NCI-H774 (cell line): ENCODE data around the gene MYO7B.
"Not testable (repeated sequence)": the region's sequence is repeated elsewhere in the genome, so short reads cannot be mapped to it uniquely, and the experiment has no call there.

ENCODE experiments used
- DNase-seq: peaks from one replicate; lab custom pipeline; 2025; lab: John Stamatoyannopoulos, UW

MYO7B gene

GRCh38 chr2:127551221-127551930 is 15.9 kb downstream of the MYO7B start:
- DNase-seq, result no peak

GRCh38 chr2:127552336-127552735 is 16.9 kb downstream of the MYO7B start:
- no peak for DNase-seq

DNA sequence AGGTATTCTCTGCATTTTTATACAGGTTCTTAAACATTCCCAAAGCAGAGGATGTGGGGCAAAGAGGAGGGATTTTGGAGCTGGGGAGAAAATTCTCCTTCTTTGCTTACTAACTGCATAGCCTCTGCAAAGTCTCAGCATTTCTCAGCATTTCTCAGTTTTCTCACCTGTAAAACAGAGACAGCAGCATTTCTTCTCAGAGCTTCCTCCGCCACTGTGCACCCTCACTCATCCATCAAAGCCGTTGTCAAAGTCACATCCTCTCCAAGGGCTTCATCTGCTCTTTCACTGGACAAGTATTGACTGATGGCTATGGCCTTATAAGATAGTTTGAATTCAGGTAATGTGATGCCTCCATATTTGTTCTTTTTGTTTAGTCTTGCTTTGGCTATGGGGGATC is 17.4 kb downstream of the MYO7B start:
- no peak for DNase-seq

- DNase-seq, result no peak
Measured at GRCh38 chr2:127558911-127559310, 23.4 kb downstream of the MYO7B start.

DNA sequence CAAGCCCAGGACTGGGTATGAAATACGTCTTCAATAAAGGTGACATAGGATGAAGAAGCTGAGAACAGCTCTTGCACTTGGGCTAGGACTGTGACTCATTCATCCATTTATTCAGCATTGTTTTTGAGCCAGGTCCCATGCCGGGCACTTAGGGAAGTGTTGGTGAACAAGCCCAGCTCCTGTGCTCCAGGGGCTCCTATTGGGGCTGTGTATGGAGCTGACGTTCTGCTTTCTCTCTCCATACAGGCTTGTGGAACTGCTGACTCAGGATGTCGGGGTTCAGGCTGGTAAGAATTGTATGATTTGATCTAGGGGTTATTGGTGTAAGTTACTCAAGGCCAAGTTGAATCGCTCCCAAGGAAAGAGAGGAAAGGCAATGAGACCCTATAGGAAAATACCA is 24.0 kb downstream of the MYO7B start:
- no peak for DNase-seq

DNA sequence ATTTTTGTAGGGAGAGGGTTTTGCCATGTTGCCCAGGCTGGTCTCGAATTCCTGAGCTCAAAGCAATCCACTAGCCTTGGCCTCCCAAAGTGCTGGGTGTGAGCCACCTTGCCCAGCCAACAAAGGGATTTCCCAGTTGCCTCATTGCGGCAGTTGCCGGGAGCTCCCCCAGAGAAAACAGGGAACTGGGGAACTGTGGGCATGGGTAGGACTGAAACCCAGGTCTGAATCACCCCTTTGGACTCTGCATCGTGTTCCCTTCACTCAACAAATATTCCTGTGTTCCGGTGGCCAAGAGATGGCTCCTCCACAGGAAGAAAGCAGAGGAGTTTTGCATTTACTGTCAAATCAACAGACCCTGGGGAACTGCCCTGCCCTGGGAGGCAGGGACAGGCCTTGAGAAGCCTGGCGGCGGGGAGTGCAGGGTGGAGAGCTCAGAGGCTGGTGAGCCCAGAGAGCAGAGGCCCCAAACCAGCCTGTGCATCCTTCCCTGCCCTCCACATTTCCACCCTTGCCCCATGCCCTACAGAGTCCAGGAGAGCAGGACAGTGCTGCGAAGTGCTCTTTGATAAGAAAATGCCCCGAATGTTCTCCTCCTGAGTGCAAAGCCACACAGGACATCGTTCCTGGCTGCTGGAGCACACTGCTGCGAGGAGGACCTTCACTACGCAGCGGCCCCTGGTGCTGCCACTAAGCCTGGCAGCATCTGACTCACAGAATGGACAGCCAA is 24.9 kb downstream of the MYO7B start:
- DNase-seq, result no peak

DNA sequence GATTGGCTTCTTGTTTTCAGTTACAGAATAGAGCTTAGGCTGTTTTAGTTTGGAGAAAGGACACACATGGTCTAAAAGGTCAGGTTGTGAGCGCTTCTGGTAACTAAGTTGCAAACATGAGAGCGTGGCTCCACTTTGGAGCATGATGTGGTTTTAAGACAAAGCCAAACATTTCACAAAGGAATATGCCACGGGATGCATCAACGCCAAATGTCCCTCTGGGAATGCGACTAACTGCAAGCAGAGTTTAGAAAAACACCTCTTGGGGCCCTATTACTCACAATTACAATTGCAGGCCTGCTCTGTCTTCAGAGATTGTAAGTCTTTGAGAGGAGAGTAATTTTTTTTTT is 25.4 kb downstream of the MYO7B start:
- no peak for DNase-seq

DNA sequence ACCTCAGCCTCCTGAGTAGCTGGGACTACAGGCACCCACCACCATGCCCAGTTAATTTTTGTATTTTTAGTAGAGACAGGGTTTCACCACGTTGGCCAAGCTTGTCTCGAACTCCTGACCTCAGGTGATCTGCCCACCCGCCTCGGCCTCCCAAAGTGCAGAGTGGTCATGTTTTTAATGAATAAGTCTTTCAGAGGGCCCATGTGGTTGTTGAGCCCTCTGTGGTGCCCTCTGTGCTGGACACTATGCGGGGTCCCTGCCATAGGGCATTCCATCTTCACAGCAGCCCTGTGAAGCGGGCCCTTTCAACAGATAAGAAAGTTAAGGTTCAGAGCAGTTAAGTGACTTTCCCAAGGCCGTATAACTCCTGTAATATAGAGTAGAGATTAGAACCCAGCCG is 25.9 kb downstream of the MYO7B start:
- DNase-seq, result no peak

- no peak for DNase-seq
Measured at GRCh38 chr2:127562936-127563335, 27.5 kb downstream of the MYO7B start.

- no peak for DNase-seq
Measured at GRCh38 chr2:127563458-127564428, 28.3 kb downstream of the MYO7B start.

GRCh38 chr2:127564429-127565260 is 29.2 kb downstream of the MYO7B start:
- no peak for DNase-seq

DNA sequence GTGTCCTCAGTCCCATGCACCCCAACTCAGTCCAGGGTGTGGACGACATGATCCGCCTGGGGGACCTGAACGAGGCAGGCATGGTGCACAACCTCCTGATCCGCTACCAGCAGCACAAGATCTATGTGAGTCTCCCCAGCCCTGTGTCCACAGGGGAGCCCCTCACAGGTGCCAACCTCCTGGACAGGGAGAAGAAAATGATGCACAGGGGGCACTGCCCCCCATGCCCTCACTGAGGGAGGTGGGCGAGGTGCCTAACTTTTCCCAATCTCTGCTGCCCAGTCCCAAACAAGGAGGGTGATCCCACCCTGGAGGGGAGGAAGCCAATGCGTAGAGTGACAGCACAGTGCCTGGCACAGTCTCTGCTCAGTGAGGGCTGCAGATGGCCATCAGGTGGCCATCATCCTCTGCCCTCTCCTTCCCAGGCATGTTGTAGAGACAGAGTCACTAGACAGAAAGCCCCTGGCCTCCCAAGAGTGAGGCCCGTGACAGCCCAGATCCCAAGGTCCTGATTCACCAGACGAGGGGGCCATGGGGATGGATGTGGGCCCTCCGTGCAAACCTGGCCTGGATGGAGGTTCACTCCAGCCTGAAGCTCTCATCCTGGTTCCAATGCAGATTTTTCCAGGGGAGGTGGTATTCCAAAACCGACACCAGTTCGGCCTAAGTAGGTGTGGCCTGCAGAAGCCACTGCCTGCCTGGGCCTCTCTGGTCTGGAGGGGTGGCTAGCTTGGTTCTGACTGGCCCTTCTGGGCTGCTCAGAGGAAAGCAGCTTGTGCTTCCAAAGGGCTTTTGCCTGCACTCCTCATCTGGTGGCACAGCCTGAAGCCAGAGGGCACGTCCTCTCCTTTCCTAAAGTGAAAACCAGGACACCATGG is 30.0 kb downstream of the MYO7B start:
- DNase-seq, result no peak

DNA sequence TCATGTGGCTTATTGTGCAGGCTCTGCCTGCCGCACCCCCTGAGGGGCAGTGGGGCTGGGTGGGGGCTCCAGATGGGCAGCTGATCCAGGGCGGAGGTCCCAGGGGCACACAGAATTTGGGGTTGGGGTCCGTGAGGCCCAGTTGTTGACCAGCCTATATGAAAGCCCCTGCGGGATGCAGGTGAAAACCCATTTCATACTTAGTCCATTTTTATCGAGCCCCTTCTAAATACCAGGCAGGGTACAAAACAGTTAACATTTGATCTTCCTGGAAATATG is 30.6 kb downstream of the MYO7B start:
- DNase-seq, result no peak

DNA sequence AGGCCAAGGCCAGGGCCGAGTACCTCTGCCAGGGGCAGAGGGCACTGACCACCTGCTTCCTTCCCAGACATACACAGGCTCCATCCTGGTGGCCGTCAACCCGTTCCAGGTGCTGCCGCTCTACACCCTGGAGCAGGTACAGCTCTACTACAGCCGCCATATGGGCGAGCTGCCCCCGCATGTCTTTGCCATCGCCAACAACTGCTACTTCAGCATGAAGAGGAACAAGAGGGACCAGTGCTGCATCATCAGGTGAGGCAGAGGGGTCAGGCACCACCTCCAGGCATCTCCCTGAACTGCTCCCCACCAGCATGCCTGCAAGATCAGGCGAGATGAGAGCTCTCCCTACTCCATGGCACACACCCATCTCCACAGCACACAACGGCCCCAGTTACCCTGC is 31.1 kb downstream of the MYO7B start:
- DNase-seq, result no peak

GRCh38 chr2:127567351-127567854 is 31.9 kb downstream of the MYO7B start:
- DNase-seq, result no peak

GRCh38 chr2:127568128-127568527 is 32.6 kb downstream of the MYO7B start:
- DNase-seq, result no peak

DNA sequence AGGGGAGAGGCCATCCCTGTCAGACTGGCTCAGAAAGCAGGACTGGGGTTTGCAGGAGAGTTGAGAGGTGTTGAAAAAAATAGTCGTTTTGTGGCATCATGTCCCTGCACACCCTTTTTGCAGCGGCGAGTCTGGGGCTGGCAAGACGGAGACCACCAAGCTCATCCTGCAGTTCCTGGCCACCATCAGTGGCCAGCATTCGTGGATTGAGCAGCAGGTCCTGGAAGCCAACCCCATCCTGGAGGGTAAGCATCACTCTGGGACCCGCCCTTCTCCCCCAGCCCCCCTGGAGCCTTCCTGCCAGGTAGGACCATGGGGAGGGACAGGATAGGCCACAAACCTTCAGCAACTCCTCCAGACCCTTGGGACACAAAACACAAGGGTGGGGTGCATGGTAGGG is 34.2 kb downstream of the MYO7B start:
- no peak for DNase-seq

GRCh38 chr2:127570282-127571250 is 35.1 kb downstream of the MYO7B start:
- DNase-seq, result no peak

DNA sequence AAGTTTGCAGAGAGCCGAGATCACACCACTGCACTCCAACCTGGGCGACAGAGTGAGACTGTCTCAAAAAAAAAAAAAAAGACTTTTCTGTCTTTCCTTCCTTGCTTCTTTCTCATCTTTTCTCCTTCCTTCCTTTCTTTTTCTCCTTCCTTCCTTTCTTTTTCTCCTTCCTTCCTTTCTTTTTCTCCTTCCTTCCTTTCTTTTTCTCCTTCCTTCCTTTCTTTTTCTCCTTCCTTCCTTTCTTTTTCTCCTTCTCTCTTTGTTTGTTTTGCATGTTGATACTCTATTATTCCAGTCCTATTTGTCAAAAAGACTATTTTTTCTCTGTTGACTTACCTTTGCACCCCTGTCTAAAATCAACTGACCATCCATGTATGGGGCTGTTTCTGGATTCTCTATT is 36.9 kb downstream of the MYO7B start:
- not testable (repeated sequence) for DNase-seq

- DNase-seq, result no peak
Measured at GRCh38 chr2:127572841-127573240, 37.4 kb downstream of the MYO7B start.
